A673 (cell line): Measurements from ENCODE around the gene KLRC4. TPM values are rescaled to one million over a fixed set of nuclear protein-coding genes. Genes with fewer than 3 reads are reported as not detected.
"Not testable (repeated sequence)": the region's sequence is repeated elsewhere in the genome, so short reads cannot be mapped to it uniquely, and the experiment has no call there.

ENCODE experiments used
- BruUV-seq: library from RNA; stranded (reverse); fragments of 400-500 nt; replicated peaks from 2 replicates; lab custom pipeline; 2021; lab: Mats Ljungman, UMichigan
- CTCF ChIA-PET: fragments of 300-600 bp; sonication (Branson Sonifier 250); formaldehyde crosslinking; loops from one replicate; lab custom pipeline; 2022; ENCODE audit warnings: antibody characterized with exemption; lab: Charles Lee
- POLR2A ChIA-PET: fragments of 300-600 bp; sonication (Branson Sonifier 250); formaldehyde crosslinking; loops from one replicate; lab custom pipeline; 2022; ENCODE audit warnings: antibody characterized with exemption; ENCODE audit not compliant: low non-redundant PET; lab: Charles Lee
- DNase-seq: peaks from one replicate; pipeline ENCODE4 v3.0.0-alpha.2; 2015; ENCODE audit warnings: low spot score
- H3K27ac ChIP-seq: fragments of 200-600 bp; sonication (generic); 2 replicates; pipeline ENCODE4 v1.5.1; 2016; ENCODE audit warnings: mixed run types, low read depth, mild to moderate bottlenecking, mixed read lengths, antibody characterized with exemption, low read length; ENCODE audit not compliant: poor library complexity, severe bottlenecking
- H3K27me3 ChIP-seq: fragments of 200-600 bp; sonication (generic); replicated peaks from 2 replicates; pipeline ENCODE4 v1.6.1; 2017; ENCODE audit warnings: mixed run types, low read depth, mild to moderate bottlenecking, mixed read lengths, antibody characterized with exemption, low read length; ENCODE audit not compliant: insufficient read depth, poor library complexity
- H3K36me3 ChIP-seq: fragments of 200-600 bp; sonication (generic); 2 replicates; pipeline ENCODE4 v1.6.1; 2016; ENCODE audit warnings: mixed run types, mild to moderate bottlenecking, mixed read lengths, antibody characterized with exemption, low read length; ENCODE audit not compliant: insufficient read depth, poor library complexity, severe bottlenecking
- H3K4me1 ChIP-seq: fragments of 200-600 bp; sonication (generic); 2 replicates; pipeline ENCODE4 v1.6.1; 2017; ENCODE audit warnings: mixed run types, mild to moderate bottlenecking, mixed read lengths, antibody characterized with exemption, low read length; ENCODE audit not compliant: insufficient read depth, poor library complexity, severe bottlenecking
- H3K4me3 ChIP-seq: fragments of 200-600 bp; sonication (generic); 2 replicates; pipeline ENCODE4 v1.5.1; 2016; ENCODE audit warnings: low read depth, mixed run types, mild to moderate bottlenecking, mixed read lengths, low read length; ENCODE audit not compliant: poor library complexity, severe bottlenecking
- H3K9me3 ChIP-seq: fragments of 200-600 bp; sonication (generic); 2 replicates; pipeline ENCODE4 v1.6.1; 2016; ENCODE audit warnings: mixed run types, low read depth, mild to moderate bottlenecking, mixed read lengths, antibody characterized with exemption, low read length; ENCODE audit not compliant: poor library complexity, severe bottlenecking
- EZH2 ChIP-seq: fragments of 200-600 bp; sonication (generic); IDR thresholded peaks from 2 replicates; pipeline ENCODE4 v1.6.1; 2017; ENCODE audit warnings: borderline replicate concordance, low read depth, mild to moderate bottlenecking, mixed read lengths, antibody characterized with exemption, low read length; ENCODE audit not compliant: poor library complexity, severe bottlenecking
- intact Hi-C: fragments of 100-400 bp; cut with micrococcal nuclease; formaldehyde crosslinking; loops from one replicate; pipeline ENCODE4 v1.10.0; 2022; ENCODE audit not compliant: unreplicated experiment
- total RNA-seq: library from RNA; stranded (reverse); gene quantifications from 2 replicates; pipeline ENCODE4 v1.2.3, GENCODE V29; 2021
- TF ChIP-seq, protein P1 (sequence below): fragments of 300-800, 200-600 bp; sonication (generic); conservative IDR thresholded peaks from 2 replicates; pipeline ENCODE4 v1.5.1; 2017; ENCODE audit warnings: low read depth, mild to moderate bottlenecking, antibody characterized with exemption, low read length, moderate library complexity, mixed read lengths

Gene KLRC4
- total RNA-seq, 1 experiment from 2014 or later: not detected

DNA sequence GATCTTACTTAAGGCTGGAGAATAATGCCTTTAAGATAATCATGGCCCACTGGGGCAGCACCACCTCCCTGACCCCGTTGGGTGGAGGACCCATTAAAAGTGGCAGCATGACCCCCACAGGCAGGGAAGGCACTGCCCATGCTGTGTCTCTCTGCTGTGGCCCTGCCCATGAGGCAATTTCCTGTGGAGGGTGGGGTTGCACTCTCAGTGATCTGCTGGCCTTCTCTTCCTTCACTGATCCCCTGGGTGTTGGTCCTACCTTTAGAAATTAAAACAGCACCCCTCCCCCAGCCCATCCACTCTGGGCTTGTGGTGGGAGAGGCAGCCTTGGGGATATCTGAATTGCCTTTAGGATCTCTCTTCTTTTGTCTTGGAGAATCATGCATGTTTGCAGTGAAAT, 37.0 kb downstream of the KLRC4 start:
- CTCF ChIA-PET: no interaction called here
- intact Hi-C loops: no loop called here

DNA sequence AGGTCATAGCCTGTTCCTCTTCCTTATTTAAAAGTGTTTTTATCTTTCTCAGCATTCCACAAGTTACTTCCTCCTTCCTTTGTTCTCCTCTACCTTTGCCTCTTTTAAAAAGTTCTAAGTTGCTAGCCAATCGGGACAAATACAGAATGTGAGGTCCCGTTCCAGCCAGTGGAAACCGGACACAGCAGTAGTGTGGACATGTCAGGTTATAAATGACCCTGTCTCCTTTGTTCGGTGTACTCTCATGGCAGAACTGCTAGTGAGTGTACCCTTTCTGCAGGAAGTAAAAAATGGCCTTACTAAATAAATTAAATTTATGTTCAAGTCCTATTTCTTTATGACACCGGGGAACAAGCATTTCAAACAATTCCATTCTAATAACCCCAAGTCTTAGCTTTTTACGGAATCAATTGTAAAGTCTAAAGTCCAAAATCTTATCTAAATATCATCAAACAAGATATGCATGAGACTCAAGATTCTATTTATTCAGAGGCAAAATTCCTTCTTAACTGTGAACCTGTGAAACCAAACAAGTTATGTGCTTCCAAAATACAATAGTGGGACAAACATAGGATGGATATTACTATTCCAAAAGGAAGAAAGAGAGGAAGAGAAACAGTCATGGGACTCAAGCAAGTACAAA, 37.5 kb downstream of the KLRC4 start:
- H3K4me3 ChIP-seq, H3K36me3 ChIP-seq, CTCF ChIA-PET, POLR2A ChIA-PET, H3K27ac ChIP-seq, intact Hi-C loops, H3K4me1 ChIP-seq, BruUV-seq, DNase-seq, H3K9me3 ChIP-seq, H3K27me3 ChIP-seq: not testable (repeated sequence)

More for the DNA sequence above, 37.0 kb downstream of the KLRC4 start:
- Histone ChIP-seq H3K36me3 (no peaks in the 10 kb centered on the region), H3K9me3 (no peaks in the 10 kb centered on the region), H3K27me3 (no peaks in the 10 kb centered on the region), H3K4me3 (no peak overlapping the region), H3K4me1 (no peaks in the 10 kb centered on the region), H3K27ac (no peak overlapping the region)
- POLR2A ChIA-PET: no interaction called here
- TF ChIP-seq EZH2: no peak
- no peak for DNase-seq
- BruUV-seq: no TSS peak

DNA sequence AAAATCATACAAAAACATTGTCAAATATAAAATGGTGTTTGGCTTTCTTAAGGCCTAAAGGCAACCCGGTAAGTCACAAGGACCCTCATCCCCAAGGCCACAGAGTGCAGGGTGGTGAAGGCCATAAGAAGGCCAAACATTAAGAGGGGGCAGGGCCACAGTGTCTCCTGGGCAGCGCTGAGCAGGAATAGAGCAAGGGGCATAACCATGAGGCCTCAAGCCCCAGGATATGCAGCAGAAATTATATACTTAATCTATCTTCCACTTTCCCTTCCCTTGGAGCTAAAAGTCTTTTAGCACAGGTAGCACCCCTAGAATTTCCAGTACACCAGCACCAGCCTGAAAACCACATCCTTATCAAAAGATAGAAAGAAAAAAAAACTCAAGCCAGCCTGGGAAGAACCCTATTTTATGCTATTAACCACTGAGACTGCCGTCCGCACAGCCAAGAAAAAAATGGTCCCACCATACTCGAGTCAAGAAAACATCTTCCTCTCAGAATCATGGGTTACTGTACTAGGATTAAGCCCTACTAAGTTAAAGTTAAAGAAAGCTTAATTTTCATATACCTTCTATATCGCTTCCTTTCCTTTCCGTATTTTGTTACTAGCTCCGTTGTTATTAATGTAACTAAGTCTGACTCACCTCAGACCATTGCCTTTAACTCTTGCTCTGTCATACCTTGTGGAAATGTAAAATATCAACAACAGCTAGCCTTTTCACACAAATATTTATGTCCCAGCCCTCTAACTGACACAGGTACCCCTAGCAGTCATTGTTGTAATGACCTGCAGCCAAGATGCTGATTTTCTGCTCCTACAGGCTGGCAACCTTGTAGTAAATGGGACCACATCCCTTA, 39.8 kb downstream of the KLRC4 start:
- ChIA-PET POLR2A (no interaction called here), CTCF (no interaction called here)
- H3K9me3 ChIP-seq: no peaks in the 10 kb centered on the region
- intact Hi-C loops: no loop called here
- H3K27me3 ChIP-seq: no peaks in the 10 kb centered on the region
- peaks cover 6% of the 10 kb centered on the region for H3K4me1 ChIP-seq
- no TSS peak for BruUV-seq
- TF ChIP-seq EZH2: no peak
- TF ChIP-seq, protein P1, sequence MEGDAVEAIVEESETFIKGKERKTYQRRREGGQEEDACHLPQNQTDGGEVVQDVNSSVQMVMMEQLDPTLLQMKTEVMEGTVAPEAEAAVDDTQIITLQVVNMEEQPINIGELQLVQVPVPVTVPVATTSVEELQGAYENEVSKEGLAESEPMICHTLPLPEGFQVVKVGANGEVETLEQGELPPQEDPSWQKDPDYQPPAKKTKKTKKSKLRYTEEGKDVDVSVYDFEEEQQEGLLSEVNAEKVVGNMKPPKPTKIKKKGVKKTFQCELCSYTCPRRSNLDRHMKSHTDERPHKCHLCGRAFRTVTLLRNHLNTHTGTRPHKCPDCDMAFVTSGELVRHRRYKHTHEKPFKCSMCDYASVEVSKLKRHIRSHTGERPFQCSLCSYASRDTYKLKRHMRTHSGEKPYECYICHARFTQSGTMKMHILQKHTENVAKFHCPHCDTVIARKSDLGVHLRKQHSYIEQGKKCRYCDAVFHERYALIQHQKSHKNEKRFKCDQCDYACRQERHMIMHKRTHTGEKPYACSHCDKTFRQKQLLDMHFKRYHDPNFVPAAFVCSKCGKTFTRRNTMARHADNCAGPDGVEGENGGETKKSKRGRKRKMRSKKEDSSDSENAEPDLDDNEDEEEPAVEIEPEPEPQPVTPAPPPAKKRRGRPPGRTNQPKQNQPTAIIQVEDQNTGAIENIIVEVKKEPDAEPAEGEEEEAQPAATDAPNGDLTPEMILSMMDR: no peak
- no peak overlapping the region for H3K4me3 ChIP-seq
- H3K36me3 ChIP-seq: no peaks in the 10 kb centered on the region
- H3K27ac ChIP-seq: no peak overlapping the region
- DNase-seq: no peak
